GM12874 (cell line): Measurements from ENCODE around the gene FGB.

Experiments used
- TF ChIP-seq, protein P1 (sequence below): IDR thresholded peaks from 2 replicates; pipeline ENCODE4 v1.5.1; 2011; ENCODE audit warnings: low read depth, mild to moderate bottlenecking, control low read depth, low read length, moderate library complexity; ENCODE audit not compliant: insufficient read depth

The FGB gene

GRCh38 chr4:154528869-154529268 is 33.9 kb upstream of the FGB start:
- TF ChIP-seq, protein P1, sequence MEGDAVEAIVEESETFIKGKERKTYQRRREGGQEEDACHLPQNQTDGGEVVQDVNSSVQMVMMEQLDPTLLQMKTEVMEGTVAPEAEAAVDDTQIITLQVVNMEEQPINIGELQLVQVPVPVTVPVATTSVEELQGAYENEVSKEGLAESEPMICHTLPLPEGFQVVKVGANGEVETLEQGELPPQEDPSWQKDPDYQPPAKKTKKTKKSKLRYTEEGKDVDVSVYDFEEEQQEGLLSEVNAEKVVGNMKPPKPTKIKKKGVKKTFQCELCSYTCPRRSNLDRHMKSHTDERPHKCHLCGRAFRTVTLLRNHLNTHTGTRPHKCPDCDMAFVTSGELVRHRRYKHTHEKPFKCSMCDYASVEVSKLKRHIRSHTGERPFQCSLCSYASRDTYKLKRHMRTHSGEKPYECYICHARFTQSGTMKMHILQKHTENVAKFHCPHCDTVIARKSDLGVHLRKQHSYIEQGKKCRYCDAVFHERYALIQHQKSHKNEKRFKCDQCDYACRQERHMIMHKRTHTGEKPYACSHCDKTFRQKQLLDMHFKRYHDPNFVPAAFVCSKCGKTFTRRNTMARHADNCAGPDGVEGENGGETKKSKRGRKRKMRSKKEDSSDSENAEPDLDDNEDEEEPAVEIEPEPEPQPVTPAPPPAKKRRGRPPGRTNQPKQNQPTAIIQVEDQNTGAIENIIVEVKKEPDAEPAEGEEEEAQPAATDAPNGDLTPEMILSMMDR, result no peak

GRCh38 chr4:154529728-154530519 is 32.9 kb upstream of the FGB start:
- TF ChIP-seq, protein P1, result no peak

GRCh38 chr4:154534296-154534695 is 28.5 kb upstream of the FGB start:
- TF ChIP-seq, protein P1, result no peak

DNA sequence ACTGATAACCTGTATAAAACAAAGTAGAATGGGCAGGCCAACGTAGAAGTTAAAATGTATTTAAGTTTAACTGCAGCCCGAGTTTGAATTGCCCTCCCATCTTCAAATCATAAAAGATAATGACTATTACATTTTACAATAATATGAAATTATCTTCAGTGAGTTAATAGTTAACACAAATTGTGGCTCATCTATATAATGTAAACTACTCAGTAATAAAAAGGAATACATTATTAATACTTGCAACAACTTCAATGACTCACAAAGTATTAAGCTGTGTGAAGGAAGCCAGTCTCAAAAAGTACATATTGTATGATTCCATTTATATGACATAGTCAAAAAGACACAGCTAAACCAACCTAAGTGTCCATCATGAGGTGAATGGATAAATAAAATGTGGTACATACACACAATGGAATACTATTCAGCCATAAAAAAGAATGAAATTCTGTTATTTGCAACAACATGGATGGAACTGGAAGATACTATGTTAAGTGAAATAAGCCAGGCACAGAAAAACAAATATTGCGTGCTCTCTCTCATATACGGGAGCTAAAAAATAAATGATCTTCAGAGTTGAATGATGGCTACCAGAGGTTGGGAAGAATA is 20.4 kb upstream of the FGB start:
- TF ChIP-seq, protein P1, result no peak

DNA sequence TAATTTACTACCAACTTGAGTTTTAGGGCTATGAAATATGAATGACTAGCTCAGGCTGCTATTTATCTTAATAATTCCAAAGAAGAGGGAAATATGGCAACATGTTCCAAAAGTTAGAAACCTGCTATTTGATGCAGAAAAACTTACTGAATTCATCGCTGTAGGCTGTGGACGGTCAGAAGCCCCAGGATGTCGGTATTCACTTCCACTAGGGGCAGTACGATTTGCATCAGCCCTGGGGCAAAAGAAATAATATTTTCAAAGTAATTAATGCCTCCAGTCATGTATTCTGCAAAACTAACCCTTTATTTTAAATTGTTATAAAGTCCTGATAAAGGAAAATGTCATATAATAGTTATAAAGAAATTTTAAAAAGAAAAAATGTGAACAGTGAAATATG is 17.1 kb upstream of the FGB start:
- TF ChIP-seq, protein P1, result no peak

- TF ChIP-seq, protein P1, result no peak
Observed at GRCh38 chr4:154549894-154550790, 12.7 kb upstream of the FGB start, which contains the start of gene PLRG1. PLRG1 (minus strand) TSS chr4:154550400; CDS start chr4:154550308, 92 bp downstream.
